Uterus (tissue), 4 donors: ENCODE results near the gene CCDC93. TPM values are rescaled to one million over a fixed set of nuclear protein-coding genes. Genes with fewer than 3 reads are reported as not detected.

Experiments used
- DNase-seq, 2 donors: peaks; one replicate each; pipeline ENCODE4 v3.0.0-alpha.2; 2019 to 2020
- H3K27ac ChIP-seq, 2 donors: fragments of 200-600 bp; sonication (generic); 1 replicate in 1 of 2; 2 replicates in 1 of 2; pipeline ENCODE4 v1.5.1; 2016 to 2018
- H3K27me3 ChIP-seq, 2 donors: fragments of 200-600 bp; sonication (generic); one replicate each; pipeline ENCODE4 v1.5.1; 2018 to 2019; ENCODE audit warnings: control low read depth in 1 of 2
- H3K36me3 ChIP-seq, 2 donors: fragments of 200-600 bp; sonication (generic); one replicate each; pipeline ENCODE4 v1.5.1; 2019; ENCODE audit warnings: control low read depth in 1 of 2
- H3K4me1 ChIP-seq, 2 donors: fragments of 200-600 bp; sonication (generic); one replicate each; pipeline ENCODE4 v1.5.1; 2018 to 2019; ENCODE audit warnings: control low read depth in 1 of 2
- H3K4me3 ChIP-seq, 2 donors: fragments of 200-600 bp; sonication (generic); 1 replicate in 1 of 2; 2 replicates in 1 of 2; pipeline ENCODE4 v1.5.1; 2018 to 2019; ENCODE audit warnings: mild to moderate bottlenecking in 1 of 2
- H3K9me3 ChIP-seq, 2 donors: fragments of 200-600 bp; sonication (generic); one replicate each; pipeline ENCODE4 v1.5.1; 2019; ENCODE audit warnings: control low read depth in 1 of 2
- POLR2A ChIP-seq, 2 donors: fragments of 450-650 bp; IDR thresholded peaks; one replicate each; pipeline ENCODE4 v1.6.1; 2016; ENCODE audit warnings: antibody characterized with exemption in 2 of 2, mild to moderate bottlenecking in 1 of 2, moderate library complexity in 1 of 2
- intact Hi-C: fragments of 100-400 bp; cut with DNase I; formaldehyde crosslinking; loops from one replicate; pipeline ENCODE4 v1.15.1; 2023; ENCODE audit warnings: low total_unique reads
- total RNA-seq, 4 donors: library from RNA; depleted of rRNA in 3 of 4; stranded (reverse); fragments of >200 nt in 3 of 4; gene quantifications; one replicate each; pipeline versions ENCODE4 v1.1.0 to v1.2.4, GENCODE V29; 2014 to 2023
- TF ChIP-seq, protein P1 (sequence below), 4 experiments: fragments of 200-600 bp in 2 of 4; fragments of 450-650 bp in 2 of 4; sonication (generic) in 2 of 4; IDR thresholded peaks; one replicate each; pipeline ENCODE4 v1.5.1; 2016 to 2019; ENCODE audit warnings: antibody characterized with exemption in 4 of 4, mild to moderate bottlenecking in 2 of 4, moderate library complexity in 1 of 4
- donor health status: DM: yes; HTN: yes; CAD: no.

Gene CCDC93
- total RNA-seq, 4 donors from 2014 or later: 6.5 to 45.5 (median 32.7) TPM

DNA sequence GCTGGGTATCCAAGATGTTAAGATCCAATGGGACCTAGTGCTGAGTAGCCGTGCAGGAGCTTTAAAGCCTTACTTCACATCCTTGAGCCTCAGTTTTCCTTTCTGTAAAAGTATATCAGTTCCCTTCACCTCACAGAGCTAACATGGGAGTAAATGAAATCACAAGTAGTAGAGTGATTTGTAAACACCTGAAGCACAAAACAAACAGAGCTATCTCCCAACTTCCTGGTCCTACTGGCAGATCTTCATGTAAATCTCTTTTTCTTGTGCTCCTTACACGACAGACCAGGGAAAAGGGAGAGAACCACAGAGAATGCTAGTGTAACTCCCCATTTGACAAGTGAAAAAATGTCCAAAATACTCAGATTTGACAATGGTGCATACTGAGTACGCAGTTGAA, 17.3 kb downstream of the CCDC93 start:
- DNase-seq: no peak
- TF ChIP-seq, protein P1, sequence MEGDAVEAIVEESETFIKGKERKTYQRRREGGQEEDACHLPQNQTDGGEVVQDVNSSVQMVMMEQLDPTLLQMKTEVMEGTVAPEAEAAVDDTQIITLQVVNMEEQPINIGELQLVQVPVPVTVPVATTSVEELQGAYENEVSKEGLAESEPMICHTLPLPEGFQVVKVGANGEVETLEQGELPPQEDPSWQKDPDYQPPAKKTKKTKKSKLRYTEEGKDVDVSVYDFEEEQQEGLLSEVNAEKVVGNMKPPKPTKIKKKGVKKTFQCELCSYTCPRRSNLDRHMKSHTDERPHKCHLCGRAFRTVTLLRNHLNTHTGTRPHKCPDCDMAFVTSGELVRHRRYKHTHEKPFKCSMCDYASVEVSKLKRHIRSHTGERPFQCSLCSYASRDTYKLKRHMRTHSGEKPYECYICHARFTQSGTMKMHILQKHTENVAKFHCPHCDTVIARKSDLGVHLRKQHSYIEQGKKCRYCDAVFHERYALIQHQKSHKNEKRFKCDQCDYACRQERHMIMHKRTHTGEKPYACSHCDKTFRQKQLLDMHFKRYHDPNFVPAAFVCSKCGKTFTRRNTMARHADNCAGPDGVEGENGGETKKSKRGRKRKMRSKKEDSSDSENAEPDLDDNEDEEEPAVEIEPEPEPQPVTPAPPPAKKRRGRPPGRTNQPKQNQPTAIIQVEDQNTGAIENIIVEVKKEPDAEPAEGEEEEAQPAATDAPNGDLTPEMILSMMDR (IDR thresholded peaks at IDR 0.05): no peak
- no peak for TF ChIP-seq POLR2A (IDR thresholded peaks at IDR 0.05)
- Histone ChIP-seq H3K4me1 (no peaks in the 10 kb centered on the region), H3K36me3 (no peaks in the 10 kb centered on the region), H3K27me3 (no peaks in the 10 kb centered on the region), H3K27ac (no peak overlapping the region), H3K4me3 (no peak overlapping the region), H3K9me3 (no peaks in the 10 kb centered on the region)
- intact Hi-C loops: no loop called here

GRCh38 chr2:117994729-117995128, 19.1 kb downstream of the CCDC93 start:
- H3K36me3 ChIP-seq: no peaks in the 10 kb centered on the region
- H3K4me1 ChIP-seq: no peaks in the 10 kb centered on the region
- no peak for DNase-seq
- intact Hi-C loops: no loop called here
- H3K27ac ChIP-seq: no peak overlapping the region
- TF ChIP-seq, protein P1 (IDR thresholded peaks at IDR 0.05): no peak
- no peak for TF ChIP-seq POLR2A (IDR thresholded peaks at IDR 0.05)
- no peaks in the 10 kb centered on the region for H3K27me3 ChIP-seq
- H3K4me3 ChIP-seq: no peak overlapping the region
- H3K9me3 ChIP-seq: no peaks in the 10 kb centered on the region

DNA sequence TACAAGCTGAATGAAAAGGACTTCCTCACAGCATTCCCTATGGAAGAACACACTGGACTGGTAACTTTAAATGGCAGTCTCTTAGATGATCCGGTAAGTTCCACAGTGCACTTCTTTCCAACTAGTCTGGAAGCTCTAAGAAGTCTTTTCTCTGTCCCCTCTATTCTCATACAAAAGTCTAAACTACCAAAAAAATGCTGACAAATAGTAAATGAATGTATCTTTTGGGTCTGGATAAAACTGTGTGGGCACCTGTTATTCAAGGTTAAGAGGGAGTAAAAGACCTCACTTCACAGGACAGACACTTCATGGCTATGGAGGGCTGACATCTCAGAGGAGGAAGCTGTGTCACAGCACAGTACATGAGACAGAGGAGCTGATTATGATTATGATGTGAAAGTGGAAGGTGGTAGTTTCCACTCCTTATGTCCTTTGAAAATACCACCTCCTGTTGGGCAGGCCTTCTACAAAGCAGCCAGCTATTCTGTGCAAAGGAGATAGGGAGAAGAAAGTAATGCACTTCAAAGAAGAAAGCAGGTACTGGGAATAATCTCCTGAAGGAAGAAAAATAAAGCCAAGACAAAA, 23.9 kb downstream of the CCDC93 start:
- H3K27me3 ChIP-seq: no peaks in the 10 kb centered on the region
- no peaks in the 10 kb centered on the region for H3K4me1 ChIP-seq
- intact Hi-C loops: no loop called here
- H3K4me3 ChIP-seq: no peak overlapping the region
- H3K27ac ChIP-seq: no peak overlapping the region
- TF ChIP-seq POLR2A (IDR thresholded peaks at IDR 0.05): no peak
- TF ChIP-seq, protein P1 (IDR thresholded peaks at IDR 0.05): no peak
- H3K36me3 ChIP-seq: no peaks in the 10 kb centered on the region
- DNase-seq: no peak
- H3K9me3 ChIP-seq: no peaks in the 10 kb centered on the region

DNA sequence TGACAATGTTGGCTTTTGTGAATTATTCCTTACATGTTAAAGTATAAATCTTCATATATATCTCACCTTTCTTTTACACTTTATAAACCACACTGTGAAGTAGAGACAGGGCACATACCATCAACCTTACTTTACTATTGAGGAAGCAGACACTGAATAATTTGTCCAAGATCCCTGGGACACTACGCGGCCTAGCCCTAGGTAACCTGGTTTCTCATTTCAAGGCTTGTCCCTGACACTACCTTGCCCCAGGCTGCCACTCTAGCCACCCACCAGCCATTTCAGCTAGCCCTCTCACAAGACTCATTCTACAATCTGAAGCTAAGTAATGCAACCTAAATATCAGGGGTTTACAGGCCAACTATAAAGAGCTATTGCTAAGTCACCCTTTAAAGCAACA, 26.7 kb downstream of the CCDC93 start:
- intact Hi-C loops: no loop called here
- no peaks in the 10 kb centered on the region for H3K27me3 ChIP-seq
- no peak for DNase-seq
- H3K27ac ChIP-seq: no peak overlapping the region
- no peaks in the 10 kb centered on the region for H3K36me3 ChIP-seq
- no peaks in the 10 kb centered on the region for H3K4me1 ChIP-seq
- H3K9me3 ChIP-seq: no peaks in the 10 kb centered on the region
- H3K4me3 ChIP-seq: no peak overlapping the region
- no peak for TF ChIP-seq POLR2A (IDR thresholded peaks at IDR 0.05)
- TF ChIP-seq, protein P1 (IDR thresholded peaks at IDR 0.05): no peak

DNA sequence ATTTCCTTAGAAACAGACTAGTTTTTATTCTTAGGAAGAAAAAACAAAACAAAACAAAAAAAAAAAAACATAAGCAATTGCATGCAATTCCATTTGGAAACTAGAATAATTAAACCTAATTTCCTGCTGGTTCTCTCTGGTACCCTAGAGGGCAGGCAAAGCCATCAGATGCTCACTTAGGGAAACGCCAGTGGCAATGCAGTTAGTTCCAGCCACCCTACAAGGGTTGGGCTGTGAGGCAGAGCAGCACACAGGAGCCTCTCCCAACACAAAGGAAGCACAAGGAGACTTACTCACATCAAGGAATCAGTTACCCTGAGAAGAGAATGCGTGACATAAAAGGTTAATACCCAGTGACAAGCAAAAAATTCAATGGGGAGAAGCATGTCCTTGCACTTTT, 28.8 kb downstream of the CCDC93 start:
- no peaks in the 10 kb centered on the region for H3K27me3 ChIP-seq
- DNase-seq: no peak
- H3K27ac ChIP-seq: no peak overlapping the region
- TF ChIP-seq, protein P1 (IDR thresholded peaks at IDR 0.05): no peak
- no peaks in the 10 kb centered on the region for H3K9me3 ChIP-seq
- H3K4me1 ChIP-seq: no peaks in the 10 kb centered on the region
- H3K36me3 ChIP-seq: no peaks in the 10 kb centered on the region
- no peak overlapping the region for H3K4me3 ChIP-seq
- intact Hi-C loops: no loop called here
